HCT116 (cell line): ENCODE measurements around the gene TBX2. TPM values are rescaled to one million over a fixed set of nuclear protein-coding genes. Genes with fewer than 3 reads are reported as not detected.

Source experiments
- ATAC-seq: fragments of 200-7000 bp; cut with Tn5 transposase; 2 replicates; pipeline ENCODE4 v1.9.1; 2020; ENCODE audit warnings: mild to moderate bottlenecking, moderate library complexity
- BruUV-seq: library from RNA; stranded (reverse); fragments of 400-500 nt; replicated peaks from 2 replicates; lab custom pipeline; 2021; lab: Mats Ljungman, UMichigan
- CTCF ChIA-PET: fragments of 300-600 bp; sonication (Branson Sonifier 250); formaldehyde crosslinking; loops from one replicate; lab custom pipeline; 2021; ENCODE audit warnings: antibody characterized with exemption; lab: Charles Lee
- POLR2A ChIA-PET: fragments of 300-600, 350-600 bp; sonication (Branson Sonifier 250); formaldehyde crosslinking; loops from one replicate; lab custom pipeline; 2021; ENCODE audit warnings: antibody characterized with exemption; lab: Charles Lee
- RAD21 ChIA-PET, 2 experiments: fragments of 300-600 bp; sonication (Branson Sonifier 250); formaldehyde crosslinking; loops; one replicate each; lab custom pipeline; 2023; ENCODE audit warnings: low total read pairs in 2 of 2; ENCODE audit not compliant: uncharacterized antibody in 2 of 2, unreplicated experiment in 2 of 2, low non-redundant PET in 1 of 2; lab: Charles Lee
- DNase-seq: peaks from one replicate; pipeline ENCODE4 v3.0.0-alpha.2; 2010; ENCODE audit warnings: low read depth, low spot score
- H2AFZ ChIP-seq: fragments of 200-600 bp; shearing (Covaris generic), sonication (generic); 2 replicates; pipeline ENCODE4 v1.6.1; 2017; ENCODE audit warnings: low read depth, mixed run types, mixed read lengths, antibody characterized with exemption, low read length; ENCODE audit not compliant: poor library complexity, severe bottlenecking
- H3K27ac ChIP-seq: 2 replicates; pipeline ENCODE4 v1.5.1; 2012; ENCODE audit warnings: low read depth, low read length
- H3K27me3 ChIP-seq: fragments of 200-600 bp; sonication (generic); 2 replicates; pipeline ENCODE4 v1.6.1; 2016; ENCODE audit warnings: mixed run types, low read length, mixed read lengths; ENCODE audit not compliant: insufficient read depth
- H3K36me3 ChIP-seq, 2 experiments: fragments of 200-500 bp in 1 of 2; fragments of 200-600 bp in 1 of 2; sonication (Bioruptor generic) in 1 of 2; sonication (generic) in 1 of 2; 2 replicates each; pipeline versions ENCODE4 v1.5.1 to v1.6.1; 2014 to 2016; ENCODE audit warnings: low read length in 2 of 2, inconsistent platforms in 1 of 2, mixed read lengths in 1 of 2, mixed run types in 1 of 2; ENCODE audit not compliant: insufficient read depth in 2 of 2, control insufficient read depth in 1 of 2
- H3K4me1 ChIP-seq, 2 experiments: fragments of 200-600 bp in 1 of 2; sonication (generic) in 1 of 2; 2 replicates each; pipeline versions ENCODE4 v1.5.1 to v1.6.1; 2012 to 2017; ENCODE audit warnings: low read length in 2 of 2, inconsistent platforms in 1 of 2, mild to moderate bottlenecking in 1 of 2, mixed read lengths in 1 of 2, mixed run types in 1 of 2, moderate library complexity in 1 of 2; ENCODE audit not compliant: insufficient read depth in 2 of 2, control insufficient read depth in 1 of 2
- H3K4me2 ChIP-seq: fragments of 200-600 bp; sonication (generic); 2 replicates; pipeline ENCODE4 v1.6.1; 2017; ENCODE audit warnings: mixed run types, low read length, mixed read lengths
- H3K4me3 ChIP-seq, 2 experiments: fragments of 200-600 bp in 1 of 2; sonication (generic) in 1 of 2; replicated peaks in 1 of 2; 2 replicates each; pipeline ENCODE4 v1.5.1; 2011 to 2016; ENCODE audit warnings: low read length in 2 of 2, control low read depth in 1 of 2, low read depth in 1 of 2, mild to moderate bottlenecking in 1 of 2, mixed read lengths in 1 of 2, mixed run types in 1 of 2
- H3K79me2 ChIP-seq: fragments of 200-600 bp; sonication (generic); 2 replicates; pipeline ENCODE4 v1.6.1; 2017; ENCODE audit warnings: mild to moderate bottlenecking, mixed run types, low read length, moderate library complexity, mixed read lengths; ENCODE audit not compliant: insufficient read depth
- H3K9ac ChIP-seq: fragments of 200-600 bp; sonication (generic); 2 replicates; pipeline ENCODE4 v1.6.1; 2016; ENCODE audit warnings: low read length, mixed read lengths
- H3K9me2 ChIP-seq: fragments of 200-600 bp; sonication (generic), shearing (Covaris generic); 2 replicates; pipeline ENCODE4 v1.6.1; 2017; ENCODE audit warnings: mixed run types, mild to moderate bottlenecking, moderate library complexity; ENCODE audit not compliant: insufficient read depth
- H3K9me3 ChIP-seq, 2 experiments: fragments of 200-500 bp in 1 of 2; fragments of 200-600 bp in 1 of 2; sonication (Bioruptor generic) in 1 of 2; sonication (generic) in 1 of 2; 2 replicates each; pipeline ENCODE4 v1.6.1; 2014 to 2017; ENCODE audit warnings: low read length in 2 of 2, mixed read lengths in 2 of 2, inconsistent platforms in 1 of 2, low read depth in 1 of 2, mild to moderate bottlenecking in 1 of 2, mixed run types in 1 of 2, moderate library complexity in 1 of 2; ENCODE audit not compliant: control insufficient read depth in 1 of 2, insufficient read depth in 1 of 2
- H4K20me1 ChIP-seq: fragments of 200-600 bp; sonication (generic), shearing (Covaris generic); 2 replicates; pipeline ENCODE4 v1.6.1; 2017; ENCODE audit warnings: mixed run types, mild to moderate bottlenecking, moderate library complexity; ENCODE audit not compliant: insufficient read depth
- CBX3 ChIP-seq: IDR thresholded peaks from 2 replicates; pipeline ENCODE4 v1.6.1; 2012; ENCODE audit warnings: low read depth
- CEBPB ChIP-seq: IDR thresholded peaks from 2 replicates; pipeline ENCODE4 v1.6.1; 2012; ENCODE audit warnings: low read depth
- CTCF ChIP-seq, 3 experiments: fragments of 200-600 bp in 1 of 3; sonication (generic) in 1 of 3; IDR thresholded peaks in 2 of 3; conservative IDR thresholded peaks in 1 of 3; 2 replicates each; pipeline ENCODE4 v1.5.1; 2012 to 2017; ENCODE audit warnings: low read depth in 2 of 3, low read length in 2 of 3, antibody characterized with exemption in 1 of 3, borderline replicate concordance in 1 of 3, control low read depth in 1 of 3, mild to moderate bottlenecking in 1 of 3, mixed read lengths in 1 of 3, mixed run types in 1 of 3, moderate library complexity in 1 of 3; ENCODE audit not compliant: insufficient read depth in 1 of 3
- EGR1 ChIP-seq: IDR thresholded peaks from 2 replicates; pipeline ENCODE4 v1.6.1; 2012; ENCODE audit warnings: low read depth
- ELF1 ChIP-seq: IDR thresholded peaks from 2 replicates; pipeline ENCODE4 v1.6.1; 2012; ENCODE audit warnings: low read depth, borderline replicate concordance
- EZH2 ChIP-seq: fragments of 200-600 bp; sonication (generic); IDR thresholded peaks from 2 replicates; pipeline ENCODE4 v1.6.1; 2017; ENCODE audit warnings: antibody characterized with exemption, mixed run types
- EZH2phosphoT487 ChIP-seq: fragments of 200-600 bp; IDR thresholded peaks from 2 replicates; pipeline ENCODE4 v1.6.1; 2018; ENCODE audit warnings: antibody characterized with exemption, borderline replicate concordance
- FOSL1 ChIP-seq: IDR thresholded peaks from 2 replicates; pipeline ENCODE4 v1.6.1; 2012; ENCODE audit warnings: low read depth
- JUND ChIP-seq: IDR thresholded peaks from 2 replicates; pipeline ENCODE4 v1.6.1; 2012
- MAX ChIP-seq: IDR thresholded peaks from 2 replicates; pipeline ENCODE4 v1.6.1; 2012
- POLR2A ChIP-seq: IDR thresholded peaks from 2 replicates; pipeline ENCODE4 v1.7.0; 2011; ENCODE audit warnings: borderline replicate concordance; ENCODE audit not compliant: insufficient read depth, insufficient read length; ENCODE audit errors: extremely low read depth
- POLR2AphosphoS5 ChIP-seq: IDR thresholded peaks from 2 replicates; pipeline ENCODE4 v1.6.1; 2011; ENCODE audit warnings: mild to moderate bottlenecking, low read depth, low read length, moderate library complexity
- RAD21 ChIP-seq: IDR thresholded peaks from 2 replicates; pipeline ENCODE4 v1.6.1; 2012; ENCODE audit warnings: low read depth, mild to moderate bottlenecking
- SIN3A ChIP-seq: IDR thresholded peaks from 2 replicates; pipeline ENCODE4 v1.6.1; 2012; ENCODE audit warnings: low read depth
- SP1 ChIP-seq: IDR thresholded peaks from 2 replicates; pipeline ENCODE4 v1.6.1; 2012; ENCODE audit warnings: low read depth
- SRF ChIP-seq: IDR thresholded peaks from 2 replicates; pipeline ENCODE4 v1.6.1; 2012; ENCODE audit warnings: low read depth
- TCF7L2 ChIP-seq: IDR thresholded peaks from 2 replicates; pipeline ENCODE4 v1.7.0; 2011; ENCODE audit warnings: borderline replicate concordance, inconsistent platforms; ENCODE audit not compliant: insufficient read depth, insufficient read length; ENCODE audit errors: extremely low read depth
- YY1 ChIP-seq: IDR thresholded peaks from 2 replicates; pipeline ENCODE4 v1.6.1; 2011; ENCODE audit warnings: low read length, low read depth, moderate library complexity, mild to moderate bottlenecking; ENCODE audit not compliant: insufficient replicate concordance; ENCODE audit errors: extremely low read depth
- ZBTB33 ChIP-seq: IDR thresholded peaks from 2 replicates; pipeline ENCODE4 v1.6.1; 2011; ENCODE audit warnings: mild to moderate bottlenecking, low read length, moderate library complexity; ENCODE audit not compliant: insufficient replicate concordance; ENCODE audit errors: extremely low read depth
- ZFX ChIP-seq: fragments of 450-650 bp; IDR thresholded peaks from 2 replicates; pipeline ENCODE4 v1.6.1; 2017
- intact Hi-C: fragments of 100-400 bp; cut with micrococcal nuclease; formaldehyde crosslinking; loops from 2 replicates; pipeline ENCODE4 v1.10.0; 2022
- total RNA-seq: library from RNA; stranded (reverse); gene quantifications from one replicate; pipeline ENCODE4 v1.2.1, GENCODE V29; 2021; ENCODE audit not compliant: unreplicated experiment

Gene TBX2
- total RNA-seq, 1 experiment from 2014 or later = 0.71 TPM

- TF ChIP-seq SRF (no peak), RAD21 (no peak), POLR2AphosphoS5 (no peak), FOSL1 (no peak), SP1 (no peak), POLR2A (no peak), TCF7L2 (no peak), ELF1 (no peak), ZBTB33 (no peak), SIN3A (no peak), ZFX (no peak), YY1 (no peak), EGR1 (no peak), CEBPB (no peak), EZH2phosphoT487 (no peak), EZH2 (no peak), MAX (no peak), JUND (no peak), CBX3 (no peak), CTCF (IDR thresholded peaks at IDR 0.05 in 2 of 3, conservative IDR thresholded peaks at IDR 0.05 in 1 of 3; ENCODE audit: borderline replicate concordance in 1 of 3, insufficient read depth in 1 of 3, low read depth in 2 of 3, low read length in 2 of 3) (no peak)
- H3K9me2 ChIP-seq = no peaks in the 10 kb centered on the region
- RAD21 ChIA-PET = no interaction called here
- H3K27ac ChIP-seq = no peak overlapping the region
- no peaks in the 10 kb centered on the region for H3K4me1 ChIP-seq
- no peaks in the 10 kb centered on the region for H3K9me3 ChIP-seq
- H3K4me2 ChIP-seq = no peak overlapping the region
- DNase-seq (no peak), ATAC-seq (no peak)
- intact Hi-C loops = no loop called here
- H3K27me3 ChIP-seq = no peaks in the 10 kb centered on the region
- H3K79me2 ChIP-seq = no peaks in the 10 kb centered on the region
- H3K9ac ChIP-seq = no peak overlapping the region
- CTCF ChIA-PET = no interaction called here
- H4K20me1 ChIP-seq = no peaks in the 10 kb centered on the region
- no peaks in the 10 kb centered on the region for H3K36me3 ChIP-seq
- no peak overlapping the region for H2AFZ ChIP-seq
- no TSS peak for BruUV-seq
- POLR2A ChIA-PET = no interaction called here
- no peak overlapping the region for H3K4me3 ChIP-seq
Observed at GRCh38 chr17:61369751-61370150, 29.9 kb upstream of the TBX2 start.
